Measurements from ENCODE around the gene PTPRE.

DNA sequence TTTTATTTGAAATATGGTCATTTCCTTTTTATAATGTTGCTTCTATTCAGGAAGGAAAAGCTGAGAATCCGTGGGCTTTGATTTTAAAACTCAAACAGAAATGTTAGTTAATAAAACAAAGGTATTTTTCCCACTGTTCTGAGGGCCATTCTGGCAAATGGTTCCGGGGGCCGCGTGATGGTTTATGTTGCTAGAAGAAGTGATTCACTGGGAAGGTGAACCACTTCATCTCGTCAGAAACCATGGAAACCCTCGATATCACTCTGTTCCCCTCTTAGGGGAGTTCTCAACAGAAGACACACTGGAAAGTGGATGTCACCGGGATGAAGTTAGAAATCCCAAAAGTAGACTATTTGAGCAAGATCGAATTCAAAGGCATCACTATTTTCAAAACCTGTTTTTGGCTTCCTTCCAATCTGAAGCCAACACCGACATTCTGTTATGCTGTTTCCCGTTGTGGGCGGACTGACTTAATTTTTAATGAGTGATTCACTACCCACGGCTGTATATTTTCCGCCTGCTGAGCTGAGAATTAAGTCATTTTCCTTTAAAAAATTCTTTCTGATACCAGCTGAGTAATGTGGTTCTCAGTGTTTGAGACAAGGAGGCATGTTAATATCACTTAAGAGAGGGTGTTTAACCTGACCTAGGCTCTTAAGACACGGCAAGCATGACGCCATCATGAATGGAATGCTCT is 84.1 kb downstream of the PTPRE start:
- no peak for TF ChIP-seq NR2F2 (IDR thresholded peaks at IDR 0.05)
- TF ChIP-seq HNF4A (conservative IDR thresholded peaks at IDR 0.05) = no peak
- TF ChIP-seq, protein P1, sequence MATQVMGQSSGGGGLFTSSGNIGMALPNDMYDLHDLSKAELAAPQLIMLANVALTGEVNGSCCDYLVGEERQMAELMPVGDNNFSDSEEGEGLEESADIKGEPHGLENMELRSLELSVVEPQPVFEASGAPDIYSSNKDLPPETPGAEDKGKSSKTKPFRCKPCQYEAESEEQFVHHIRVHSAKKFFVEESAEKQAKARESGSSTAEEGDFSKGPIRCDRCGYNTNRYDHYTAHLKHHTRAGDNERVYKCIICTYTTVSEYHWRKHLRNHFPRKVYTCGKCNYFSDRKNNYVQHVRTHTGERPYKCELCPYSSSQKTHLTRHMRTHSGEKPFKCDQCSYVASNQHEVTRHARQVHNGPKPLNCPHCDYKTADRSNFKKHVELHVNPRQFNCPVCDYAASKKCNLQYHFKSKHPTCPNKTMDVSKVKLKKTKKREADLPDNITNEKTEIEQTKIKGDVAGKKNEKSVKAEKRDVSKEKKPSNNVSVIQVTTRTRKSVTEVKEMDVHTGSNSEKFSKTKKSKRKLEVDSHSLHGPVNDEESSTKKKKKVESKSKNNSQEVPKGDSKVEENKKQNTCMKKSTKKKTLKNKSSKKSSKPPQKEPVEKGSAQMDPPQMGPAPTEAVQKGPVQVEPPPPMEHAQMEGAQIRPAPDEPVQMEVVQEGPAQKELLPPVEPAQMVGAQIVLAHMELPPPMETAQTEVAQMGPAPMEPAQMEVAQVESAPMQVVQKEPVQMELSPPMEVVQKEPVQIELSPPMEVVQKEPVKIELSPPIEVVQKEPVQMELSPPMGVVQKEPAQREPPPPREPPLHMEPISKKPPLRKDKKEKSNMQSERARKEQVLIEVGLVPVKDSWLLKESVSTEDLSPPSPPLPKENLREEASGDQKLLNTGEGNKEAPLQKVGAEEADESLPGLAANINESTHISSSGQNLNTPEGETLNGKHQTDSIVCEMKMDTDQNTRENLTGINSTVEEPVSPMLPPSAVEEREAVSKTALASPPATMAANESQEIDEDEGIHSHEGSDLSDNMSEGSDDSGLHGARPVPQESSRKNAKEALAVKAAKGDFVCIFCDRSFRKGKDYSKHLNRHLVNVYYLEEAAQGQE (IDR thresholded peaks at IDR 0.05) = no peak
- no peak for TF ChIP-seq TAF1 (conservative IDR thresholded peaks at IDR 0.05)
- TF ChIP-seq, protein P2, sequence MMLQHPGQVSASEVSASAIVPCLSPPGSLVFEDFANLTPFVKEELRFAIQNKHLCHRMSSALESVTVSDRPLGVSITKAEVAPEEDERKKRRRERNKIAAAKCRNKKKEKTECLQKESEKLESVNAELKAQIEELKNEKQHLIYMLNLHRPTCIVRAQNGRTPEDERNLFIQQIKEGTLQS (IDR thresholded peaks at IDR 0.05) = no peak
- TF ChIP-seq, protein P3, sequence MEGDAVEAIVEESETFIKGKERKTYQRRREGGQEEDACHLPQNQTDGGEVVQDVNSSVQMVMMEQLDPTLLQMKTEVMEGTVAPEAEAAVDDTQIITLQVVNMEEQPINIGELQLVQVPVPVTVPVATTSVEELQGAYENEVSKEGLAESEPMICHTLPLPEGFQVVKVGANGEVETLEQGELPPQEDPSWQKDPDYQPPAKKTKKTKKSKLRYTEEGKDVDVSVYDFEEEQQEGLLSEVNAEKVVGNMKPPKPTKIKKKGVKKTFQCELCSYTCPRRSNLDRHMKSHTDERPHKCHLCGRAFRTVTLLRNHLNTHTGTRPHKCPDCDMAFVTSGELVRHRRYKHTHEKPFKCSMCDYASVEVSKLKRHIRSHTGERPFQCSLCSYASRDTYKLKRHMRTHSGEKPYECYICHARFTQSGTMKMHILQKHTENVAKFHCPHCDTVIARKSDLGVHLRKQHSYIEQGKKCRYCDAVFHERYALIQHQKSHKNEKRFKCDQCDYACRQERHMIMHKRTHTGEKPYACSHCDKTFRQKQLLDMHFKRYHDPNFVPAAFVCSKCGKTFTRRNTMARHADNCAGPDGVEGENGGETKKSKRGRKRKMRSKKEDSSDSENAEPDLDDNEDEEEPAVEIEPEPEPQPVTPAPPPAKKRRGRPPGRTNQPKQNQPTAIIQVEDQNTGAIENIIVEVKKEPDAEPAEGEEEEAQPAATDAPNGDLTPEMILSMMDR (IDR thresholded peaks at IDR 0.05; ENCODE audit: low read depth, low read length, missing input control) = no peak

All from liver (tissue), 3 donors.